Measurements from ENCODE around the gene CTNNA3. TPM values are rescaled to one million over a fixed set of nuclear protein-coding genes. Genes with fewer than 3 reads are reported as not detected.
A peak's percentile ranks its signal among the peaks of the same experiment; 100 is the strongest.

Gene CTNNA3
- total and polyA plus RNA-seq, 4 donors = under 0.01 to 39.8 (median 0.09) TPM

- Histone ChIP-seq H3K27me3 (ENCODE audit: control insufficient read depth in 3 of 3, insufficient read depth in 3 of 3, low read length in 2 of 3) (no peaks in the 10 kb centered on the region), H3K4me3 (no peak overlapping the region), H3K9ac (ENCODE audit: insufficient read depth in 1 of 2, low read length in 2 of 2) (no peak overlapping the region), H3K9me3 (ENCODE audit: control insufficient read depth in 4 of 4, insufficient read depth in 3 of 4, low read length in 3 of 4) (peaks cover 0 to 3% (median 0%) of the 10 kb centered on the region in 4 donors), H3K36me3 (ENCODE audit: control insufficient read depth in 4 of 4, insufficient read depth in 4 of 4, low read length in 4 of 4) (no peaks in the 10 kb centered on the region), H3K27ac (ENCODE audit: low read depth in 1 of 2, low read length in 1 of 2) (no peak overlapping the region), H3K4me1 (ENCODE audit: control insufficient read depth in 5 of 5, insufficient read depth in 5 of 5, low read length in 5 of 5) (no peaks in the 10 kb centered on the region)
- ATAC-seq (ENCODE audit: insufficient read depth, low FRiP score) (no peak), DNase-seq (no peak)
- TF ChIP-seq, protein P1, sequence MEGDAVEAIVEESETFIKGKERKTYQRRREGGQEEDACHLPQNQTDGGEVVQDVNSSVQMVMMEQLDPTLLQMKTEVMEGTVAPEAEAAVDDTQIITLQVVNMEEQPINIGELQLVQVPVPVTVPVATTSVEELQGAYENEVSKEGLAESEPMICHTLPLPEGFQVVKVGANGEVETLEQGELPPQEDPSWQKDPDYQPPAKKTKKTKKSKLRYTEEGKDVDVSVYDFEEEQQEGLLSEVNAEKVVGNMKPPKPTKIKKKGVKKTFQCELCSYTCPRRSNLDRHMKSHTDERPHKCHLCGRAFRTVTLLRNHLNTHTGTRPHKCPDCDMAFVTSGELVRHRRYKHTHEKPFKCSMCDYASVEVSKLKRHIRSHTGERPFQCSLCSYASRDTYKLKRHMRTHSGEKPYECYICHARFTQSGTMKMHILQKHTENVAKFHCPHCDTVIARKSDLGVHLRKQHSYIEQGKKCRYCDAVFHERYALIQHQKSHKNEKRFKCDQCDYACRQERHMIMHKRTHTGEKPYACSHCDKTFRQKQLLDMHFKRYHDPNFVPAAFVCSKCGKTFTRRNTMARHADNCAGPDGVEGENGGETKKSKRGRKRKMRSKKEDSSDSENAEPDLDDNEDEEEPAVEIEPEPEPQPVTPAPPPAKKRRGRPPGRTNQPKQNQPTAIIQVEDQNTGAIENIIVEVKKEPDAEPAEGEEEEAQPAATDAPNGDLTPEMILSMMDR (IDR thresholded peaks at IDR 0.05; ENCODE audit: control extremely low read depth, extremely low read depth) = no peak
- WGBS, 2 donors = 74 to 85% methylated on average over 2 of the region's 2 CpGs
These were observed 951.1 kb downstream of the CTNNA3 start for GRCh38 chr10:66744915-66745314.

- Histone ChIP-seq H3K36me3 (ENCODE audit: control insufficient read depth in 4 of 4, insufficient read depth in 4 of 4, low read length in 4 of 4) (no peaks in the 10 kb centered on the region), H3K9ac (ENCODE audit: insufficient read depth in 1 of 2, low read length in 2 of 2) (no peak overlapping the region), H3K9me3 (ENCODE audit: control insufficient read depth in 4 of 4, insufficient read depth in 3 of 4, low read length in 3 of 4) (peaks cover 0 to 3% (median 0%) of the 10 kb centered on the region in 4 donors), H3K4me1 (ENCODE audit: control insufficient read depth in 5 of 5, insufficient read depth in 5 of 5, low read length in 5 of 5) (no peaks in the 10 kb centered on the region), H3K27me3 (ENCODE audit: control insufficient read depth in 3 of 3, insufficient read depth in 3 of 3, low read length in 2 of 3) (no peaks in the 10 kb centered on the region), H3K4me3 (no peak overlapping the region), H3K27ac (ENCODE audit: low read depth in 1 of 2, low read length in 1 of 2) (no peak overlapping the region)
- ATAC-seq (ENCODE audit: insufficient read depth, low FRiP score) (no peak), DNase-seq (no peak)
- TF ChIP-seq, protein P1 (IDR thresholded peaks at IDR 0.05; ENCODE audit: control extremely low read depth, extremely low read depth) = no peak
- WGBS, 2 donors = 87 to 93% methylated on average over 2 of the region's 2 CpGs
These were observed 958.8 kb downstream of the CTNNA3 start for GRCh38 chr10:66737241-66737640.

DNA sequence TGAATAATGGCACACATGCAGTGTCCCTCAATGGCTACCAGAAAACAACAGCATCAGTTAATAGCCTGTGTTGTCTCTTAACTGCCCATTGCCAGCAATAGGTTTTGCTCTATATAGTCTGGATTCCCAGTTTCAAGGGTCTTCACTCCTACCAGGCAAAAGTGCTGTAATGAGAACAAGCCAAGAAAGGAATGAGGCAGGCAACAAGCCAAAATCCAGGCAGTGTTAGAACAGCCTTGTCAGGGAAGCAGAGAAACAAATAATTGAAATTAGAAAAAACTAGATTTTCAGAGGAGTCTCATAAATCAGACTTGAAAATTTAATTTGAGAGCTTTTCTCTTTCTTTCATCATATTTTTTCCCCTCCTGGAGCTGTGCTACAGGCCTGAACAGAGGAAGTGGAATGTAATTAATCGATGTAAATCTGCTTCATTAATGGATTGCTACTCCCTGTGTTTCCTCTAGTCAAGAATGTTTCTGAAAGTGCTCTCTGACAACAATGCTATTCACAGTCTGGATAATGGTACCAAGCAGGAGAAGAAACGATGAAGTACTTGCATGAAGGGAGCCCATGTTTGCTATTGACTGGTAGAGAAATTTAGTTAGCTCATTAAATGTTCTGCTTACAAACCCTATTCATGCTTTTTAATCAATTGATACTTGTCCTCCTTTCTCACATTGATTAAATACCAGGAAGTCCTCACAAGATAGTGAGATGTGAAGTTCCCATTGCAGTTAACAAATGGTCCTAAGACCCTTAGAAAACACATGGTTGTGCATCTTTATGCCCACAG lies 972.2 kb downstream of the CTNNA3 start:
- DNase-seq (peak; percentile 54 to 86 (median 69)), ATAC-seq (ENCODE audit: insufficient read depth, low FRiP score) (no peak)
- no peak overlapping the region for H3K27ac ChIP-seq (ENCODE audit: low read depth in 1 of 2, low read length in 1 of 2)
- peaks cover 0 to 7% (median 0%) of the 10 kb centered on the region in 5 donors for H3K4me1 ChIP-seq (ENCODE audit: control insufficient read depth in 5 of 5, insufficient read depth in 5 of 5, low read length in 5 of 5)
- H3K9ac ChIP-seq (ENCODE audit: insufficient read depth in 1 of 2, low read length in 2 of 2) = no peak overlapping the region
- H3K9me3 ChIP-seq (ENCODE audit: control insufficient read depth in 4 of 4, insufficient read depth in 3 of 4, low read length in 3 of 4) = no peaks in the 10 kb centered on the region
- H3K4me3 ChIP-seq = no peak overlapping the region
- 67 to 85% methylated on average over 2 of the region's 2 CpGs for WGBS, 2 donors
- TF ChIP-seq, protein P1 (IDR thresholded peaks at IDR 0.05; ENCODE audit: control extremely low read depth, extremely low read depth) = no peak
- H3K36me3 ChIP-seq (ENCODE audit: control insufficient read depth in 4 of 4, insufficient read depth in 4 of 4, low read length in 4 of 4) = no peaks in the 10 kb centered on the region
- no peaks in the 10 kb centered on the region for H3K27me3 ChIP-seq (ENCODE audit: control insufficient read depth in 3 of 3, insufficient read depth in 3 of 3, low read length in 2 of 3)
